Stimulated activated CD4-positive, alpha-beta T cell treated with anti-CD3 and anti-CD28 coated beads, TNF-alpha, amount 100 ng/mL, for 1 hour (primary cell): ENCODE measurements around the gene KISS1.

Experiments used
- DNase-seq, 3 donors: peaks; one replicate each; pipeline ENCODE4 v3.0.0-alpha.2; 2020; ENCODE audit warnings: low read depth in 3 of 3, low spot score in 1 of 3

Gene KISS1

GRCh38 chr1:204192589-204193352, 3.5 kb downstream of the KISS1 start:
- no peak for DNase-seq

DNA sequence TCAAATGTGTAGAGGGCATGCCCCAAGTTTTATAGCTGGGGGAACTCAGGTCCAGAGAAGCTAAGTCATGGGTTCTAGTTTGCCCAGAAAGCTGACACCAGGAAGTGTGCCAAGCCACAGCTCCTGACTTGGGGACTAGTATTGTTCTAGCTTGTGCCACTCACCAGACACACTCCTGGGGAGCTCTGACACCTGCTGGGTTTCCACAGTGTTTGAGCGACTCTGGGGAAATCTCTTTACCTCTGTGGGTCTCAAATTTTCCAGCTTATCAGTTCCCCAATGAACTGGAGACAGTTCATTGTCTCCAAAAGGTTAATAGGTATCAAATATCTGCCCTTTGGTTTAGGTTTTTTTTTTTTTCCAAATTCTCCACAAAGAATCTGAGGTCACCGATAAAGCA, 4.2 kb downstream of the KISS1 start:
- DNase-seq, result no peak

GRCh38 chr1:204191456-204191855, 4.8 kb downstream of the KISS1 start:
- DNase-seq, result no peak

- no peak for DNase-seq
Observed at GRCh38 chr1:204190212-204191211, 5.8 kb downstream of the KISS1 start.

DNA sequence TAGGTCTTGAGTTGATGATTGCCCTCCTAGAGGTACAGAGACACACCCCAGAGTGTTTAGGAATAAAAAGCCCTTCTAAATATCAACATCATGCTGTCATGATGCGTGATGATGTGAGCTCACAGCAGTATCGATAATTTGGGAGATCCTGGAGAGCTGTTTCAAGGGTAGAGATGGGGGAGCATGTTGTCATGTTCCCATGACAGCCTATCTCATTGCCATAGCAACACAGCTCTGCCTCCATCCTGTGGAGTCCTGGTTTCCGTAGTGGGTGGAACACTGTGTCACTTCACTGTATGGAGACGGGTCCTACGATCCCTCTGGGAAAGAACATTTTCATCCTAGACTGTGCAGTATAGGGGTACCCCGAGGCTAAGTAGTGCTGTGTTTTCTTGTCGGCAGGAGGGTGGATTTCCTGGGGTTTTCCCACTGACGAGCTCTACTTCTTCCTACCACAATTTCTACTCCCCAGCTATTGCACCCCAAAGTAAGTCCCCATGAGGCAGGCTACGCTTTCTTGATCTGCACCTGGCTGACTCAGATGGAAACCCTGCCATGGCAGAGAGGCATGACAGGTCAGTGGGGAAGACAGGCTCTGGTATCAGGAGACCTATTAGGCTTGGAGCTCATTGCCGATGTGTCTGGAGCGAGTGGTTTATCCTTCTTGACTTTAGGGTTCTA, 7.2 kb downstream of the KISS1 start:
- DNase-seq, result no peak

DNA sequence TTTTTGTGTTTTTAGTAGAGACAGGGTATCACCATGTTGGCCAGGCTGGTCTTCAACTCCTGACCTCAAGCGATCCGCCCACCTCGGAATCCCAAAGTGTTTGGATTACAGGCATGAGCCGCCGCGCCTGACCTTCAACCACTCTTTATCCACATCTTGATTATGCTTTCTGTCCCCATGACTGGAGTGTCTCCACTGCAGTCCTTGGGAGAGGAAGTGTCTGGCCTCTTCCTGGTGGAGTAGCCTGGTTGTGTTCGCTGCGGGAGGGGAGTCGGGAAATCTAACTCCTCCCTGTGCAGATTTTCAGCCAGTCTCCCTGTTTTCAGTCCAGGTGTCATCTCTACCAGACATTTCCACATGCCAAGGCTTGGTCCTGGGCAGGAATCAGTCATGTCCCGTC, 9.7 kb downstream of the KISS1 start:
- DNase-seq, result no peak

DNA sequence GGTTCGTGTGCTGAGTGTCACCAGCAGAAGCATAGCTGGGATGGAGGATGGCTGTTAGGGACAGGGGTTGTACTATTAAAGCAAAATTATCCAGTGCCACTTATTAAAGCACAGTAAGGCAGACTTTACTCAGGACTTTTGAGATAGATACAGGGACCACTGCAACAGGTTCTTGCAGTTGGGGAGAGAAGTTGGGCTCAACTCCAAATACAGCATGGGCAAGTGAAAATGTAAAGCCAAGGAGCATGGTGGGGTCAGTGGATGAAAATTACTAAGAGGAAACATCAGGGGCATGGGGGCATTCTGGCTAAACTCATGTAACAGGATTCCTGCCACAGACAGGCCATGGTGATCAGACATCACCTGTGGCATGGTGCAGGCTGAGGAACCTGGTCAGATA, 15.2 kb downstream of the KISS1 start:
- DNase-seq, result no peak

GRCh38 chr1:204180133-204180532, 16.2 kb downstream of the KISS1 start:
- no peak for DNase-seq

- DNase-seq, result no peak
Observed at GRCh38 chr1:204178487-204179281, 17.6 kb downstream of the KISS1 start.

DNA sequence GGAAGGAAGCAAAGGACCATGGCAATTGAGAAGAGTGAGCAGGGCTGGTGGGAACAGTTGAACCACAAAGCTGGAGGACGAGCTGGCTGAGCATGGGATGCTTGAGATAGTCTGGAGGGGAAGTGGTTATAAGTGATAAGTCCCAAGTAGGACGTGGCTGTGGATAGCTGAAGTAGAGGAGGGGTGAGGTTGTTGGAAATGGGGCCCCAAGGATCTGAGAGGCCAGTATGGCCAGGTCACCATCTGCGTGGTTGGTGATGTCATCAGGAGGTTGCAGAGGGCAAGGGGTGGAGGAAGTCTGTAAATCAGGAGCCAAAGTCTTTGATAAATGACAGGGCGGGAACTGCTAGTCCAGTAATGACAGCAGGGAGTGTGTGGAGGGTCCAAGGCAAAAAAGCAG, 19.2 kb downstream of the KISS1 start:
- DNase-seq, result no peak

- DNase-seq, result no peak
Observed at GRCh38 chr1:204176049-204176448, 20.2 kb downstream of the KISS1 start.

GRCh38 chr1:204174958-204175357, 21.3 kb downstream of the KISS1 start:
- DNase-seq, result no peak

- no peak for DNase-seq
Observed at GRCh38 chr1:204172404-204173029, 23.8 kb downstream of the KISS1 start.

DNA sequence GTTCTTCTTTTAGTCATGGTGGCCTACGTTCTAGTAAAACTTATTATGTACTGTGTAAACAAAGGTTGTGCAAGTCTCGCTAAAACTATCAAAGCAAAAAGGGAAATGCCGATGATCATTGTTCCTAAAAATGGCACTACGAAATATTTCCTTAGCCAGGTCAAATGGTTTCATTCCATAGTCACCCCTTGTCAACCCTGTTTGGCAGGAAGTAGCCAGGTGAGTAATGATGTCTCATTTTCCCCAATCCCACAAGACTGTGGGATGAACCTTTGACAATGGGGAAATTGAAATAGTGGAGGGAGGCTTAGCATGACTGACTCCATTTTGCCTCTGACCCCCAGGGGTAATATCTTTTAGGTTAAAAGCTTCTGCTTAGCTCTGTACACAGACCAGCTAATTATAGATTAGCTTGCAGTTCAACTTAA, 24.5 kb downstream of the KISS1 start:
- DNase-seq, result no peak

DNA sequence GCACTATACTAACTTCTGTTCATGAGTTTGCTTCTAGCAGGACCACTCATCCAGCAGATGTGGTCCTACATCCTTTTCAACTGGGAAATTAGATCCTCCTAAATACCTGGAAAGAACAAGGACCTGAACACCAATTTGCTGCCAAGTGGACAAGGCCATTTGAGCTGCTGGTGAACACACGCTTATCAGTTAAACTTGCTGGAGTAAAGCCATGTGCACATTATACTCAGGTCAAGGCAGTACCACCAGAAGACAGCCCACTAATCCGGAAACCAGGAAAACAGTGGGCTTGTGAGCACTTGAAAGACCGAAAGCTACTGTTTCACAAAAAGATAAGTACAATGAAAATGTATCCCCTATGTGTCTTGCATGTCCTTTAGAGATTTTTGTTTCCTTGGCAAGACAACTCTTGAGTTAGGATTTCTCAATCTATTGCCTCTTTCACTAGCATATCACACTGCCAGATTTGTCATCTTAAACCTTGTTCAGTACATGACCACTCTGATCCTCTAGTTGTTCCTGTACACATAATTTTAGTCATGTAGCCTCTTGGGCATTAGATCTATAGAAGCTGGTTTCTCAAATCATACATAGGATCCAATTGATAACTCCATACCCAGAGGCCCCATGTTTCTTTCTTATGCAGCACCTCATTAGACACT, 25.7 kb downstream of the KISS1 start:
- DNase-seq, result no peak

GRCh38 chr1:204169858-204170257, 26.4 kb downstream of the KISS1 start:
- no peak for DNase-seq

- no peak for DNase-seq
Observed at GRCh38 chr1:204167730-204168129, 28.6 kb downstream of the KISS1 start.

DNA sequence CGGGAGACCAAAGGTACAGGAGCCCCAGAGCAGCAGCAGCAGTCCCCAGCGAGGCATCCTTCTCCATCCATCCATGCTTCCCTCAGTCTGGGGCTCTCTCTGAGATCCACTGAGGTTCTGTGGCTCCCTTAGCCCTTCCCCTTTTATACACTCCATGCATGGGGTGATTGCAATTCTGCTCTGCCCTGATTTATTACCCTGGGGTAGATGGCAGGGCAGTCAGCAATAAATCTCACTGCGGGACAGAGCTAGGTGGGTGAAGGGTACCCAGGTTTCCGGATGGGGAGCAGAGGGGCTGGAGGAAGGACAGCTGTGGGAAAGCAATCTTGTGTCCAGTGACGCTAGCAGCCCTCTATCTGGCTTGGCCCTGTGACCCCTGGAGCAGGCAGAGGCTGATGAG, 30.1 kb downstream of the KISS1 start, which contains the start of gene REN:
Gene REN (minus strand): TSS at position 119 of the 400 bp plus-strand sequence. CDS start 44 bp downstream, at position 75.
- no peak for DNase-seq

DNA sequence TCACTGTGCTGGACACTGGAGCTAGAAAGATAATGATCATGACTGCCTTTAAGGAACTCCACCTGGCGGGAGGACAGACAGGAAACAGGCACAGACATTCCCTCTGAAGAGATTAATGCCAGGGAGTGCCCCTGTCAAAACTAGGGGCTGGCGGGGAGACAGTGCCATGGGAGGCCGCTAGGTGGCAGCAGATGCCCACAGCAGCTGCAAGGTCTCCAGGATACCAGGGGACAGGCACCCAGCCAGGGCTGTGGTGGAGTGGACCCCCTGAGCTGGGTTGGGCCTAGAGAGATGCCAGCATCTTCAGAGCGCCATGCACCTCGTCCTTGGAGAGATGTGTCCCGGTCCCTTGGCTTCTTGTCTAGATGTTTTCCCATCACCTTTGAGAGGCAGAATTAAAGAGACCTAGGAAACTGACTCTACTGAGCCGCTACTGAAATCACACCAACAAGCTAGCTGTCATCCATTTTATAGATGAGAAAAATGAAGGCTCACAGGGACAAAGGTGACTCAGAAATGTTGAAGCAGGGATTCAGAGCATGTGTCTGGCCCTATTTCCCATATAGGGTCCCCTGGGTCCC, 33.7 kb downstream of the KISS1 start:
- DNase-seq, result peak; percentile 42 to 79 (median 59)
